BLaER1 treated with 17β-estradiol and CSF1 and Interleukin-3, amounts not matched to agents 10 nM and 100 nM (cell line): ENCODE data around the gene FES.
"Not testable (repeated sequence)": the region's sequence is repeated elsewhere in the genome, so short reads cannot be mapped to it uniquely, and the experiment has no call there.

Source experiments
- H3K27ac ChIP-seq, 11 experiments: shearing (Covaris generic); formaldehyde crosslinking; 2 replicates each; pipeline ENCODE4 v1.8.1; 2022
- H3K27me3 ChIP-seq, 11 experiments: shearing (Covaris generic); formaldehyde crosslinking; 2 replicates each; pipeline ENCODE4 v1.8.1; 2022
- H3K36me3 ChIP-seq, 11 experiments: shearing (Covaris generic); formaldehyde crosslinking; 2 replicates each; pipeline ENCODE4 v1.8.1; 2022
- H3K4me1 ChIP-seq, 10 experiments: shearing (Covaris generic); formaldehyde crosslinking; 2 replicates each; pipeline ENCODE4 v1.8.1; 2022
- H3K4me2 ChIP-seq, 11 experiments: shearing (Covaris generic); formaldehyde crosslinking; 2 replicates each; pipeline ENCODE4 v1.8.1; 2022
- H3K4me3 ChIP-seq, 10 experiments: shearing (Covaris generic); formaldehyde crosslinking; 2 replicates each; pipeline ENCODE4 v1.8.1; 2022
- H3K9ac ChIP-seq, 11 experiments: shearing (Covaris generic); formaldehyde crosslinking; 2 replicates each; pipeline ENCODE4 v1.8.1; 2022
- H3K9me3 ChIP-seq, 11 experiments: shearing (Covaris generic); formaldehyde crosslinking; replicated peaks in 1 of 11; 2 replicates each; pipeline ENCODE4 v1.8.1; 2022
- H4K20me1 ChIP-seq, 11 experiments: shearing (Covaris generic); formaldehyde crosslinking; 2 replicates each; pipeline ENCODE4 v1.8.1; 2022
- Cebpa-rat ChIP-seq, 11 experiments: shearing (Covaris generic); IDR thresholded peaks; 2 replicates each; pipeline ENCODE4 v1.8.1; 2022

FES gene

GRCh38 chr15:90906181-90906849 lies 22.0 kb downstream of the FES start:
- Histone ChIP-seq H3K4me2 (no peak overlapping the region), H3K9me3 (no peaks in the 10 kb centered on the region), H3K4me1 (peaks cover 16 to 50% (median 37%) of the 10 kb centered on the region in 10 experiments), H3K4me3 (no peak overlapping the region), H3K27ac (0 out of 22 replicates have a peak overlapping the region, but pooled peaks of 1 of the 11 experiments have one; percentile 9), H3K27me3 (no peaks in the 10 kb centered on the region), H4K20me1 (peaks cover 0 to 15% (median 0%) of the 10 kb centered on the region in 11 experiments; a peak in 6 of 22 replicates), H3K36me3 (peaks cover 64 to 68% (median 66%) of the 10 kb centered on the region in 11 experiments), H3K9ac (no peak overlapping the region)
- no peak for TF ChIP-seq Cebpa-rat (IDR thresholded peaks at IDR 0.05)

GRCh38 chr15:90907051-90907660 lies 22.9 kb downstream of the FES start:
- TF ChIP-seq Cebpa-rat (IDR thresholded peaks at IDR 0.05) = no peak
- Histone ChIP-seq H3K27ac (peak overlapping the region in 3 of 11 experiments; percentile 9 to 50 (median 9); a peak in 3 of 22 replicates), H3K4me3 (no peak overlapping the region), H3K4me2 (peak overlapping the region in 4 of 11 experiments; percentile 5 to 31 (median 13); a peak in 5 of 22 replicates), H3K4me1 (peaks cover 8 to 42% (median 29%) of the 10 kb centered on the region in 10 experiments), H3K36me3 (peaks cover 73 to 77% (median 75%) of the 10 kb centered on the region in 11 experiments), H3K9me3 (no peaks in the 10 kb centered on the region), H4K20me1 (peaks cover 0 to 15% (median 0%) of the 10 kb centered on the region in 11 experiments; a peak in 6 of 22 replicates), H3K9ac (peak overlapping the region in 8 of 11 experiments; percentile 10 to 48 (median 26); a peak in 9 of 22 replicates), H3K27me3 (no peaks in the 10 kb centered on the region)

- peak overlapping the region in 9 of 11 experiments; percentile 10 to 48 (median 25); a peak in 9 of 22 replicates for H3K9ac ChIP-seq
- no peaks in the 10 kb centered on the region for H3K27me3 ChIP-seq
- H3K4me2 ChIP-seq = peak overlapping the region in 4 of 11 experiments; percentile 5 to 31 (median 13); a peak in 6 of 22 replicates
- H3K36me3 ChIP-seq = peaks cover 81 to 85% (median 83%) of the 10 kb centered on the region in 11 experiments
- peak overlapping the region in 2 of 11 experiments; percentile 9 to 50; a peak in 3 of 22 replicates for H3K27ac ChIP-seq
- H3K4me1 ChIP-seq = peaks cover 8 to 40% (median 29%) of the 10 kb centered on the region in 10 experiments
- H3K9me3 ChIP-seq = no peaks in the 10 kb centered on the region
- TF ChIP-seq Cebpa-rat (IDR thresholded peaks at IDR 0.05) = no peak; a peak in 1 of 22 replicates
- H3K4me3 ChIP-seq = no peak overlapping the region
- peaks cover 0 to 21% (median 0%) of the 10 kb centered on the region in 11 experiments; a peak in 6 of 22 replicates for H4K20me1 ChIP-seq
Observed at GRCh38 chr15:90907838-90908507, 23.7 kb downstream of the FES start.

DNA sequence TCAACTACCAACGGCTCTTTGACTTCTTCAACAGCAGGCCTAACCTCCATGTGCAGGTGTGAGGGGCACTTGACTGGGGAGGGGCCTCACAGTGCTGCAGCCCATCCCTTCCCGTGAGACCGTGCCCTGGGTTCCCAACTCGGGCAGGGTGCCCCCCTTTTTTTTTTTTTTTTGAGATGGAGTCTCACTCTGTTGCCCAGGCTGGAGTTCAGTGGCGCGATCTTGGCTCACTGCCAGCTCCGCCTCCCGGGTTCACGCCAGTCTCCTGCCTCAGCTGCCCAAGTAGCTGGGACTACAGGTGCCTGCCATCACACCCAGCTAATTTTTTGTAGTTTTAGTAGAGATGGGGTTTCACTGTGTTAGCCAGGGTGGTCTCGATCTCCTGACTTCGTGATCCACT lies 25.1 kb downstream of the FES start:
- peaks cover 7 to 40% (median 25%) of the 10 kb centered on the region in 10 experiments; a peak in 17 of 20 replicates for H3K4me1 ChIP-seq
- H3K4me2 ChIP-seq, H3K9me3 ChIP-seq, H3K27ac ChIP-seq, H3K27me3 ChIP-seq, H3K9ac ChIP-seq, H3K4me3 ChIP-seq: not testable (repeated sequence)
- H3K36me3 ChIP-seq = peaks cover 96 to 99% (median 98%) of the 10 kb centered on the region in 11 experiments
- peaks cover 0 to 21% (median 0%) of the 10 kb centered on the region in 11 experiments; a peak in 3 of 22 replicates for H4K20me1 ChIP-seq

- H3K9ac ChIP-seq = no peak overlapping the region
- no peak overlapping the region for H3K4me3 ChIP-seq
- H3K9me3 ChIP-seq = no peaks in the 10 kb centered on the region
- H3K27me3 ChIP-seq = no peaks in the 10 kb centered on the region
- TF ChIP-seq Cebpa-rat (IDR thresholded peaks at IDR 0.05) = no peak
- H3K4me1 ChIP-seq = peaks cover 12 to 40% (median 25%) of the 10 kb centered on the region in 10 experiments
- no peak overlapping the region for H3K27ac ChIP-seq
- peaks cover 0 to 17% (median 0%) of the 10 kb centered on the region in 11 experiments; a peak in 4 of 22 replicates for H4K20me1 ChIP-seq
- H3K4me2 ChIP-seq = no peak overlapping the region
- H3K36me3 ChIP-seq = peaks cover 99 to 100% (median 99%) of the 10 kb centered on the region in 11 experiments
Observed at GRCh38 chr15:90909976-90910375, 25.7 kb downstream of the FES start.

DNA sequence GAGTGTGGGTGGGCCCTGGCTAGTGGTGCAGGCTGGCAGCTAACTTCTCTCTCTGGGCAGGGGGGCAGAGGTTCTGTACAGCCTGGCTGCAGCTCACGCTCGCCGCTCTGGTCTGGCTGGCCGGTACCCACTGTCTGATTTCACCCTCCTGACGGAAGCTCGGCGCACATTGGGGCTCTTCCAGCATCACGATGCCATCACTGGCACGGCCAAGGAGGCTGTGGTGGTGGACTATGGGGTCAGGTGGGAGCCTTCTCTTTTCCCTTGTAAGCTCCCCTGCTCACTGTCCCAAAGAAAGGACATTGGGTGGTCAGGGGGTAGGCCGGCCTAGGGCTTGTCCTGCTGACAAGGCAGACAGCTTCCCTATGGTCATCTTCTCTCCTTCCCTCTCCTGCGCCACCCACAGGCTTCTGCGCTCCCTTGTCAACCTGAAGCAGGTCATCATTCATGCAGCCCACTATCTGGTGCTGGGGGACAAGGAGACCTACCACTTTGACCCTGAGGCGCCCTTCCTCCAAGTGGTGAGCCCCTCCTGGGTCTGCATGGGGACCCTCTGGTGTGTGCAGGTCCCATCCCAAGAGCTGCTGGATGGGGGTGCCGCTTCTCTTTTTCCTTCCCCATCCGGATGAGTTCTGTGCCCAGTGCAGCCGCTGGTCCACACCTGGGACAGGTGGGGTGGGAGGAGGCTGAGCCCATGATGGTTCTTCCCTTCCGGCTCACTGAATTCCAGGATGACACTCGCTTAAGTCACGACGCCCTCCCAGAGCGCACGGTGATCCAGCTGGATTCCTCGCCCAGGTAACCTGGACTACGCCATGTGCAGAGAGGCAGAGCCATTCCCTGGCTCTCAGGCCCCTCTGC lies 26.4 kb downstream of the FES start:
- H3K4me2 ChIP-seq = no peak overlapping the region
- peaks cover 0 to 15% (median 0%) of the 10 kb centered on the region in 11 experiments; a peak in 4 of 22 replicates for H4K20me1 ChIP-seq
- H3K9me3 ChIP-seq = no peaks in the 10 kb centered on the region
- peaks cover 92 to 100% (median 99%) of the 10 kb centered on the region in 11 experiments for H3K36me3 ChIP-seq
- H3K4me3 ChIP-seq = no peak overlapping the region
- no peak overlapping the region for H3K27ac ChIP-seq
- no peak for TF ChIP-seq Cebpa-rat (IDR thresholded peaks at IDR 0.05)
- H3K9ac ChIP-seq = 0 out of 22 replicates have a peak overlapping the region, but pooled peaks of 1 of the 11 experiments have one; percentile 2
- no peaks in the 10 kb centered on the region for H3K27me3 ChIP-seq
- peaks cover 19 to 44% (median 31%) of the 10 kb centered on the region in 10 experiments for H3K4me1 ChIP-seq

GRCh38 chr15:90911302-90911623 lies 27.0 kb downstream of the FES start:
- no peak overlapping the region for H3K27ac ChIP-seq
- H3K9me3 ChIP-seq = no peaks in the 10 kb centered on the region
- TF ChIP-seq Cebpa-rat (IDR thresholded peaks at IDR 0.05) = no peak
- H3K4me2 ChIP-seq = no peak overlapping the region
- H3K9ac ChIP-seq = no peak overlapping the region
- H3K36me3 ChIP-seq = peaks cover 89 to 100% (median 98%) of the 10 kb centered on the region in 11 experiments
- H4K20me1 ChIP-seq = peaks cover 0 to 12% (median 0%) of the 10 kb centered on the region in 11 experiments; a peak in 3 of 22 replicates
- H3K4me3 ChIP-seq = no peak overlapping the region
- H3K27me3 ChIP-seq = no peaks in the 10 kb centered on the region
- peaks cover 25 to 49% (median 37%) of the 10 kb centered on the region in 10 experiments for H3K4me1 ChIP-seq
